Upper lobe of left lung (tissue), 4 donors: ENCODE data around the gene SELENOP.

Source experiments
- POLR2AphosphoS5 ChIP-seq, 2 donors: sonication (generic); formaldehyde crosslinking; IDR thresholded peaks; one replicate each; pipeline ENCODE4 v1.5.1; 2017; ENCODE audit warnings: antibody characterized with exemption in 2 of 2
- TF ChIP-seq, protein P1 (sequence below), 6 experiments: fragments of 450-650 bp in 4 of 6; fragments of 200-600 bp in 2 of 6; sonication (generic) in 2 of 6; IDR thresholded peaks; one replicate each; pipeline ENCODE4 v1.5.1; 2016 to 2019; ENCODE audit warnings: antibody characterized with exemption in 6 of 6

DNA sequence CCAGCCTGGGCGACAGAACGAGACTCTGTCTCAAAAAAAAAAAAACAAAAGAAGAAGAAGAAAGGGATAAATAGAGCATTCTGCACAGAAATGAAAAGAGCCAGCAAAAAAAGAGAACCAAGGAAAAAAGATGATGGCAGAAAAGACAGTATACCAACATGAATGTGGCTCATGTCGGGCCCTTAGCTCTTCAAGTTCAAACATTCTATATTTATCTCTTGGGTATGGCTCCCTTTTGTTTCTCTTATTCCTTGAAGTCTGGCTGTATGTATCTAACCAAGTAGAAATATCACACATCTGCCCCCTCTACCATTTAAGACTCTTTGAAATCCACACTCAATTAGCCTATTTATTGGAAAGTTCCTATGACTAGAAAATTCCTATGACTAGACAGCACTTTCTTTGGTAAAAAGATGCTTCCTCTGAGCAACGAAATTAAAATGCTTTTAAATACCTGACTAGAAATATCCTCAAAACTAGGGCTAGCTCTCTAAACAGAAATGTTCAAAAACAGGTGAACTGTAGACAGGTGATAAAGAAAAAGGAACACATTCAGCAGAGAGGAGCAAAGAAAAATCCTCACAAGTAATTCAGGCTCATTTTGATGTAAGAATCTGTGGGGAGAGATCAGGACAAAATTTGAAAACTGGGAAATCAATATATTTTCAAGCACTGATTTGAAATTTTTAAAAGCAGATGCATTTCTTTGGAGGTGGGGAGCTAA, 2.6 kb downstream of the SELENOP start:
- TF ChIP-seq, protein P1, sequence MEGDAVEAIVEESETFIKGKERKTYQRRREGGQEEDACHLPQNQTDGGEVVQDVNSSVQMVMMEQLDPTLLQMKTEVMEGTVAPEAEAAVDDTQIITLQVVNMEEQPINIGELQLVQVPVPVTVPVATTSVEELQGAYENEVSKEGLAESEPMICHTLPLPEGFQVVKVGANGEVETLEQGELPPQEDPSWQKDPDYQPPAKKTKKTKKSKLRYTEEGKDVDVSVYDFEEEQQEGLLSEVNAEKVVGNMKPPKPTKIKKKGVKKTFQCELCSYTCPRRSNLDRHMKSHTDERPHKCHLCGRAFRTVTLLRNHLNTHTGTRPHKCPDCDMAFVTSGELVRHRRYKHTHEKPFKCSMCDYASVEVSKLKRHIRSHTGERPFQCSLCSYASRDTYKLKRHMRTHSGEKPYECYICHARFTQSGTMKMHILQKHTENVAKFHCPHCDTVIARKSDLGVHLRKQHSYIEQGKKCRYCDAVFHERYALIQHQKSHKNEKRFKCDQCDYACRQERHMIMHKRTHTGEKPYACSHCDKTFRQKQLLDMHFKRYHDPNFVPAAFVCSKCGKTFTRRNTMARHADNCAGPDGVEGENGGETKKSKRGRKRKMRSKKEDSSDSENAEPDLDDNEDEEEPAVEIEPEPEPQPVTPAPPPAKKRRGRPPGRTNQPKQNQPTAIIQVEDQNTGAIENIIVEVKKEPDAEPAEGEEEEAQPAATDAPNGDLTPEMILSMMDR (IDR thresholded peaks at IDR 0.05), result no peak
- TF ChIP-seq POLR2AphosphoS5 (IDR thresholded peaks at IDR 0.05), result no peak
